CD8-positive, alpha-beta memory T cell (primary cell): ENCODE measurements around the gene AXDND1. TPM values are rescaled to one million over a fixed set of nuclear protein-coding genes. Genes with fewer than 3 reads are reported as not detected.
"Not testable (repeated sequence)": the region's sequence is repeated elsewhere in the genome, so short reads cannot be mapped to it uniquely, and the experiment has no call there.

Experiments used
- CTCF ChIA-PET: fragments of 350-600 bp; sonication (Branson Sonifier 250); formaldehyde crosslinking; loops from one replicate; lab custom pipeline; 2021; ENCODE audit warnings: antibody characterized with exemption; lab: Charles Lee
- POLR2A ChIA-PET: fragments of 350-600 bp; sonication (Branson Sonifier 250); formaldehyde crosslinking; loops from one replicate; lab custom pipeline; 2021; ENCODE audit warnings: antibody characterized with exemption; lab: Charles Lee
- DNase-seq, 5 donors: peaks; one replicate each; pipeline versions ENCODE4 v3.0.0 to v3.0.0-alpha.2; 2020 to 2022; ENCODE audit warnings: mixed read lengths in 1 of 5
- H3K27ac ChIP-seq: one replicate; pipeline ENCODE4 v1.7.0; 2013; ENCODE audit warnings: low read depth, mild to moderate bottlenecking, low read length, moderate library complexity
- H3K27me3 ChIP-seq: 2 replicates; pipeline ENCODE4 v1.7.0; 2013; ENCODE audit warnings: low read length, mild to moderate bottlenecking; ENCODE audit not compliant: insufficient read depth, poor library complexity, severe bottlenecking
- H3K36me3 ChIP-seq: 2 replicates; pipeline ENCODE4 v1.7.0; 2013; ENCODE audit warnings: mild to moderate bottlenecking, low read length, moderate library complexity; ENCODE audit not compliant: insufficient read depth
- H3K4me1 ChIP-seq: 2 replicates; pipeline ENCODE4 v1.7.0; 2013; ENCODE audit warnings: mild to moderate bottlenecking, low read length, moderate library complexity; ENCODE audit not compliant: insufficient read depth
- H3K4me3 ChIP-seq: 2 replicates; pipeline ENCODE4 v1.7.0; 2013; ENCODE audit warnings: mild to moderate bottlenecking, low read length
- H3K9me3 ChIP-seq: 2 replicates; pipeline ENCODE4 v1.7.0; 2013; ENCODE audit warnings: mild to moderate bottlenecking, low read length
- H3K27ac Mint-ChIP-seq, 8 donors: one replicate each; pipeline ENCODE4 v1.8.0; 2020 to 2021; ENCODE audit warnings: mixed read lengths in 8 of 8, mild to moderate bottlenecking in 6 of 8, inconsistent platforms in 3 of 8, moderate library complexity in 3 of 8
- H3K27me3 Mint-ChIP-seq, 2 donors: one replicate each; pipeline ENCODE4 v1.8.0; 2020 to 2021; ENCODE audit warnings: mixed read lengths in 2 of 2, mild to moderate bottlenecking in 1 of 2, moderate library complexity in 1 of 2
- H3K36me3 Mint-ChIP-seq, 3 donors: one replicate each; pipeline ENCODE4 v1.8.0; 2020 to 2021; ENCODE audit warnings: mixed read lengths in 3 of 3, inconsistent platforms in 1 of 3, mild to moderate bottlenecking in 1 of 3
- H3K4me1 Mint-ChIP-seq, 3 donors: one replicate each; pipeline ENCODE4 v1.8.0; 2020 to 2021; ENCODE audit warnings: mixed read lengths in 3 of 3, inconsistent platforms in 1 of 3, mild to moderate bottlenecking in 1 of 3
- H3K4me3 Mint-ChIP-seq, 7 donors: one replicate each; pipeline ENCODE4 v1.8.0; 2020 to 2021; ENCODE audit warnings: mixed read lengths in 7 of 7, mild to moderate bottlenecking in 6 of 7, moderate library complexity in 4 of 7, inconsistent platforms in 2 of 7
- H3K9me3 Mint-ChIP-seq, 5 donors: one replicate each; pipeline ENCODE4 v1.8.0; 2020 to 2022; ENCODE audit warnings: mixed read lengths in 5 of 5, mild to moderate bottlenecking in 3 of 5, moderate library complexity in 2 of 5, inconsistent platforms in 1 of 5
- polyA plus RNA-seq: library from polyadenylated mRNA; unstranded; fragments of 300-500 nt; fragmentation: Illumina TruSeq; gene quantifications from one replicate; pipeline ENCODE4 v1.2.3, GENCODE V29; 2021
- total RNA-seq, 2 experiments: library from RNA; stranded (reverse); gene quantifications; one replicate each; pipeline ENCODE4 v1.2.3, GENCODE V29; 2021

Gene AXDND1
- total and polyA plus RNA-seq, 3 experiments from 2014 or later = 0.58 TPM; not detected in 2

DNA sequence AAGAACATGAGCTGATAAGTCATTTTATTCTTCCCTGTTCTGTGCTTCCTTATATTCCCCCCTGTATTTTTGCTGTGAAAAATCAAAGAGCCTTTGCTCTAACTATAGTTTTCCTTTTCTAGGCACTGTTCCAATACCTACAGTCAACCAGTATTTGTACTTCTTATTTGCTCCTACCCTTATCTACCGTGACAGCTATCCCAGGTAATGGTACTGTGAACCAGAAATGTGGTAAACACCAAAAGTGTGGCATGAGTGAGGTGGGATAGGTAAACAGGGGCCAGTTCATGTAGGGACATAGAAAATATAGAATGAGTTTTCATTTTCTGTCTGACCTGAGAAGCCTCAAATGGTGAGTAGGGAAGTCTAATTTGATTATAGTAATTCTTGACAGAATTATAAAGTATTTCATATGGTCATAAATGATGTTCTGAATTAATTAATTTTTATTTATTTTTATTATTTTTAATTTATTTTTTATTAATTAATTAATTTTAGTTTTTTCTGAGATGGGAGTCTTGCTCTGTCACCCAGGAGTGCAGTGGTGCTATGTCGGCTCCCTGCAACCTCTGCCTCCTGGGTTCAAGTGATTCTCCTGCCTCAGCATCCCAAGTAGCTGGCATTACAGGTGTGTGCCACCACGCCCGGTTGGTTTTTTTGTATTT, 22.9 kb upstream of the AXDND1 start:
- H3K36me3 ChIP-seq = peaks cover 32% of the 10 kb centered on the region
- H3K4me1 ChIP-seq = no peaks in the 10 kb centered on the region
- POLR2A ChIA-PET = no interaction called here
- peak overlapping the region in 1 of 8 donors; percentile 68 for H3K27ac Mint-ChIP-seq
- no peaks in the 10 kb centered on the region for H3K9me3 ChIP-seq
- no peak overlapping the region for H3K4me3 Mint-ChIP-seq
- no peak overlapping the region for H3K4me3 ChIP-seq
- H3K27me3 Mint-ChIP-seq = no peaks in the 10 kb centered on the region
- H3K27me3 ChIP-seq = no peaks in the 10 kb centered on the region
- H3K9me3 Mint-ChIP-seq = no peaks in the 10 kb centered on the region
- peaks cover 0 to 2% (median 0%) of the 10 kb centered on the region in 3 donors for H3K4me1 Mint-ChIP-seq
- no peak for DNase-seq
- CTCF ChIA-PET = no interaction called here
- peaks cover 13 to 75% (median 33%) of the 10 kb centered on the region in 3 donors for H3K36me3 Mint-ChIP-seq
- no peak overlapping the region for H3K27ac ChIP-seq

DNA sequence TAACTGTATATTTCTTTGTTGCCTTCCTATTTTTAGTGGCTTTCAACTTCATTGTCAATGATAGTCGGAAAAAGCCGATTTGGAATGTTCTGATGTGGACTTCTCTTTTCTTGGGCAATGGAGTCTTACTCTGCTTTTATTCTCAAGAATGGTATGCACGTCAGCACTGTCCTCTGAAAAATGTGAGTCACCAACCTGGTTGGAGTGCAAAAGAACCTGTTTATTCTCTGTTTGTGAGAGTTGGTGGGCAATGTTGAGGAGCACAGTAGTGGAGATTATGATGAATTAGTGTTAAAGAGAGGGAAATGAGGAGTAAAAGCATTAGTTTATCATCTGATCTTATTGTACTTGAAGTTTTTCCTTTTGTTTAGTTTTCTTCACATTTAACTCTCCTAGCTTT, 14.5 kb upstream of the AXDND1 start:
- no peak overlapping the region for H3K4me3 ChIP-seq
- CTCF ChIA-PET = no interaction called here

DNA sequence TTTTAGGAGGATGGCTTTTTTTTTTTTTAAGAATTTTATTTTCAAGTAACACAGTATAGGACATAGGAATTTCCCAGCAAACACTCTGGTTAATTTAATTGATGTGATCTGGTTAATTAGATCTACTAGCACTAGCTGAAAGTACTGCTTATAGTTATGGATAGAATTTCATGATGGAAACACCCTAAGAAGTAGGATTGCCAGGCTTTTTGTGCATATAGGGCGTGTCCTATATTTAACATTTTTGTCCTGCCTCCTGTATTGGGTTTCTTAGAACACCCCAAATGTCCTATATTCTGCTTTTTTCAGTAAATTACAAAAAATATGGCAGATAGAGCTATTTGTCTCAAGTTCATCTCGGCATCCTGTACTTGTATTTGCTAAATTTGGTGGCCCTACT, 13.5 kb upstream of the AXDND1 start:
- no peaks in the 10 kb centered on the region for H3K27me3 ChIP-seq
- ChIA-PET POLR2A (interaction anchor here (0.7 kb wide), 1 partner anchor 22 kb away, joined by 7 read pairs; no protein-coding TSS in a partner anchor), CTCF (no interaction called here)
- H3K4me3 ChIP-seq = no peak overlapping the region
- peaks cover 8 to 74% (median 31%) of the 10 kb centered on the region in 3 donors for H3K36me3 Mint-ChIP-seq
- H3K4me3 Mint-ChIP-seq = no peak overlapping the region
- no peaks in the 10 kb centered on the region for H3K9me3 ChIP-seq
- peaks cover 33% of the 10 kb centered on the region for H3K36me3 ChIP-seq
- H3K9me3 Mint-ChIP-seq = no peaks in the 10 kb centered on the region
- no peak for DNase-seq
- H3K27ac ChIP-seq = no peak overlapping the region
- peaks cover 3 to 13% (median 7%) of the 10 kb centered on the region in 3 donors for H3K4me1 Mint-ChIP-seq
- peak overlapping the region in 3 of 8 donors; percentile 44 to 63 (median 52) for H3K27ac Mint-ChIP-seq
- no peaks in the 10 kb centered on the region for H3K4me1 ChIP-seq
- no peaks in the 10 kb centered on the region for H3K27me3 Mint-ChIP-seq

More for the DNA sequence above, 14.5 kb upstream of the AXDND1 start:
- no peak overlapping the region for H3K4me3 Mint-ChIP-seq
- peaks cover 10 to 77% (median 32%) of the 10 kb centered on the region in 3 donors for H3K36me3 Mint-ChIP-seq
- no peaks in the 10 kb centered on the region for H3K9me3 Mint-ChIP-seq
- DNase-seq = no peak
- Histone ChIP-seq H3K36me3 (peaks cover 40% of the 10 kb centered on the region), H3K4me1 (no peaks in the 10 kb centered on the region), H3K27ac (no peak overlapping the region), H3K9me3 (no peaks in the 10 kb centered on the region), H3K27me3 (no peaks in the 10 kb centered on the region)
- no peaks in the 10 kb centered on the region for H3K27me3 Mint-ChIP-seq
- POLR2A ChIA-PET = interaction anchor here (0.6 kb wide), 1 partner anchor 18 kb away, joined by 4 read pairs; no protein-coding TSS in a partner anchor
- H3K4me1 Mint-ChIP-seq = peaks cover 3 to 13% (median 7%) of the 10 kb centered on the region in 3 donors
- peak overlapping the region in 4 of 8 donors; percentile 38 to 81 (median 72) for H3K27ac Mint-ChIP-seq

DNA sequence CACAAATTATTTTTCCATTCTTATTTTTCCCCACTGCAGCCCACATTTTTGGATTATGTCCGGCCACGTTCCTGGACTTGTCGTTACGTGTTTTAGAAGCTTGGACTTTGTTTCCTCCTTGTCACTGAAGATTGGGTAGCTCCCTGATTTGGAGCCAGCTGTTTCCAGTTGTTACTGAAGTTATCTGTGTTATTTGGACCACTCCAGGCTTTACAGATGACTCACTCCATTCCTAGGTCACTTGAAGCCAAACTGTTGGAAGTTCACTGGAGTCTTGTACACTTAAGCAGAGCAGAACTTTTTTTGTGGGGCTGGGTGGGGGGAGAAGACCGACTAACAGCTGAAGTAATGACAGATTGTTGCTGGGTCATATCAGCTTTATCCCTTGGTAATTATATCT, 12.2 kb upstream of the AXDND1 start:
- peak overlapping the region in 1 of 8 donors; percentile 55 for H3K27ac Mint-ChIP-seq
- Histone ChIP-seq H3K4me1 (no peaks in the 10 kb centered on the region), H3K4me3 (no peak overlapping the region), H3K27ac (no peak overlapping the region), H3K27me3 (no peaks in the 10 kb centered on the region), H3K9me3 (no peaks in the 10 kb centered on the region), H3K36me3 (peaks cover 26% of the 10 kb centered on the region)
- ChIA-PET CTCF (no interaction called here), POLR2A (no interaction called here)
- DNase-seq = no peak
- H3K4me3 Mint-ChIP-seq = no peak overlapping the region
- no peaks in the 10 kb centered on the region for H3K9me3 Mint-ChIP-seq
- peaks cover 3 to 13% (median 7%) of the 10 kb centered on the region in 3 donors for H3K4me1 Mint-ChIP-seq
- no peaks in the 10 kb centered on the region for H3K27me3 Mint-ChIP-seq
- peaks cover 8 to 62% (median 24%) of the 10 kb centered on the region in 3 donors for H3K36me3 Mint-ChIP-seq

DNA sequence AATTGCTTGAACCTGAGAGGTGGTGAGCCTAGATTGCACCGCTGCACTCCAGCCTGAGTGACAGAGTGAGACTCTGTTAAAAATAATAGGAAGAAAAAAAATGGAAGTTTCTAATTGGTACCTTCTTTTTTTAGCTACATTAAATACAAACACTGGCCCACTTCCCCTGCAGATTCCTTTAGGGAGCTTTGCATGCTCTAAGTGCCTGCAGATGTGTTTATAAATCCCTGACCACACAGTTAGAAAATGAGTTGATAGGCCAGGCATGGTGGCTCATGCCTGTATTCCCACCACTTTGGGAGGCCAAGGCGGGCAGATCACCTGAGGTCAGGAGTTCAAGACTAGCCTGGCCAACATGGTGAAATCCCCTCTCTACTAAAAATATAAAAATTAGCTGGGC, 4.1 kb upstream of the AXDND1 start:
- H3K4me3 ChIP-seq, H3K27ac ChIP-seq, CTCF ChIA-PET, H3K9me3 ChIP-seq, H3K9me3 Mint-ChIP-seq, H3K4me3 Mint-ChIP-seq, DNase-seq, H3K36me3 ChIP-seq, H3K27me3 Mint-ChIP-seq, H3K27me3 ChIP-seq, H3K36me3 Mint-ChIP-seq, POLR2A ChIA-PET: not testable (repeated sequence)
- H3K4me1 ChIP-seq = peaks cover 11% of the 10 kb centered on the region
- Mint-ChIP-seq H3K4me1 (peaks cover 10 to 15% (median 14%) of the 10 kb centered on the region in 3 donors), H3K27ac (peak overlapping the region in 1 of 8 donors; percentile 36)

DNA sequence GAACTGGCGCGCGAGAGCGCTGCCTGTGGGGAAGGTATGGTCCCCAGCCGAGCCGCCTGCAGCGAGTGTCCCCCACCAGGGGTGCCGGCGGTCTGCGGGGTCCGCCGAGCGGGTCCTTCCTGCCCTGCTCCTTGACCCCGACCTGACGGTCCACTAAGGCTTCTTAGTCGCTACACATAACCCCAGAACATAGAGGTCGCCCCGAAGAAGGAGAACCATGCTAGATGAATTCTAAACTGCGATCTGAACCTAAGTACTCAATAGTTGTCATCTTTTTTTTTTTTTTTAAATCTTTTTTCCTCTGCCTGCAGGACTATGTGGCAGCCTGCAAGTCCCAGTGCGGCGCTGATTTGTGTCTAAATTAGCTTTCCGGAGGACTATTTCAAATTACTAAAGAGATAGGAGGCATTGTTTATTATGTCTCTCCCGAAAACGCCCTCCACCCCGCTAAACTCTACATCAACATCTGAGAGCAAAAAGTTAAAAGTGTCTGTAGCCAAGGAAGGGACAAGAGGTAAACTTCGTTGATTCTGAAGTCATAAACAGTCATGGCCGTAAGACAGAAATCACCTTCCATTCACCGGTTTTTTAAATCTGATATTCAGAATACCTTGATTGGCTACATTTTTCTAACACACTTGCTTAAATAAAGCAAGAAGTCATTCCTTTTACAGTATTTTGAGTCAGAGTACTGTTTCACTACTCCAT, 476 bp downstream of the AXDND1 start:
- no peaks in the 10 kb centered on the region for H3K27me3 ChIP-seq
- H3K4me1 ChIP-seq = peaks cover 12% of the 10 kb centered on the region
- peaks cover 10 to 15% (median 14%) of the 10 kb centered on the region in 3 donors for H3K4me1 Mint-ChIP-seq
- DNase-seq = no peak
- no peaks in the 10 kb centered on the region for H3K9me3 Mint-ChIP-seq
- peak overlapping the region; percentile 100 for H3K27ac ChIP-seq
- no peaks in the 10 kb centered on the region for H3K9me3 ChIP-seq
- no peaks in the 10 kb centered on the region for H3K36me3 ChIP-seq
- CTCF ChIA-PET = interaction anchor here (1.2 to 6.3 kb wide), 4 partner anchors 72 to 287 kb away, joined by 4 to 54 read pairs (median 6); partner anchors contain the start of gene TOR3A
- peak overlapping the region; percentile 99 to 100 (median 100) for H3K27ac Mint-ChIP-seq
- POLR2A ChIA-PET = interaction anchor here (0.6 to 1.8 kb wide), 6 partner anchors 72 to 516 kb away, joined by 3 to 15 read pairs (median 4); partner anchors contain the start of genes SOAT1 and TOR1AIP1
- peaks cover 0 to 7% (median 0%) of the 10 kb centered on the region in 3 donors for H3K36me3 Mint-ChIP-seq
- H3K4me3 Mint-ChIP-seq = peak overlapping the region; percentile 94 to 100 (median 96)
- peak overlapping the region; percentile 97 for H3K4me3 ChIP-seq
- no peaks in the 10 kb centered on the region for H3K27me3 Mint-ChIP-seq

DNA sequence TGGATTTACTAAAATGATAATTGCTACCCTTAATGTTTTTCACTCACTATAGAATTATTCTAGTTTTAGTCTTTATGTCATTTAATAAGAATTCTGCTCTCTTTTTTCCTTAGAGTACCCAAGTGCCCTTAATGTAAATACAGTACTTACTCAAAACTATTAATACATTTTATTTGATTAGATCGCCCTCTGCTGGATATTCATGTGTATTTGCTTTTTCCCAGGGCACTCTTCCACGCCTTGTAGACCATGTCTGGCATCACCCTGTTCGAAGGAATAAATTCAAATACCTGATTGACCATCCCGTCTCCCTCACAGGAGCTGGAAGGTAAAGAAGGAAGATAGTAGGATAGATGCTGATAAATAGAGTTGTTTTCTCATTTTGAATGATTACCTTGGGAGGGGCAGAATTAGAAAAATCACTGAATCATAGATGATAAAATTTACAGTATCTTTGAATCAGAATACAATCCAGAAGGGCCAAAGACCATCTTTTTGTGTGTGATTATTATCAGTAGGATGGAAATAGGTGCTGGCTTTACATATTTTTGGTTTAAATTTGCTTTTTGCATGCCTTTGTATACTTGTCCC, 4.1 kb downstream of the AXDND1 start:
- no peak overlapping the region for H3K27ac ChIP-seq
- DNase-seq = peak in 4 of 5 donors; percentile 9 to 65 (median 60)
- CTCF ChIA-PET = interaction anchor here (0.8 to 6.3 kb wide), 10 partner anchors 15 to 333 kb away, joined by 3 to 54 read pairs (median 3); partner anchors contain the start of gene TOR3A

More for the DNA sequence above, 4.1 kb downstream of the AXDND1 start:
- Histone ChIP-seq H3K27me3 (no peaks in the 10 kb centered on the region), H3K4me3 (no peak overlapping the region), H3K36me3 (no peaks in the 10 kb centered on the region), H3K4me1 (peaks cover 12% of the 10 kb centered on the region), H3K9me3 (no peaks in the 10 kb centered on the region)
- POLR2A ChIA-PET = no interaction called here
- Mint-ChIP-seq H3K27me3 (peaks cover 0 to 8% of the 10 kb centered on the region in 2 donors), H3K36me3 (peaks cover 0 to 7% (median 0%) of the 10 kb centered on the region in 3 donors), H3K4me1 (peaks cover 10 to 15% (median 14%) of the 10 kb centered on the region in 3 donors), H3K4me3 (peak overlapping the region in 1 of 7 donors; percentile 22), H3K9me3 (no peaks in the 10 kb centered on the region), H3K27ac (peak overlapping the region in 1 of 8 donors; percentile 38)
